Transverse colon (tissue), 4 donors: ENCODE results near the gene AATK. TPM values are rescaled to one million over a fixed set of nuclear protein-coding genes. Genes with fewer than 3 reads are reported as not detected.

ENCODE experiments used
- DNase-seq: peaks from one replicate; pipeline ENCODE4 v3.0.0-alpha.2; 2019
- H3K27ac ChIP-seq, 4 donors: fragments of 200-600 bp; sonication (generic); 2 replicates each; pipeline ENCODE4 v1.5.1; 2016 to 2018; ENCODE audit warnings: inconsistent platforms in 4 of 4
- H3K27me3 ChIP-seq: fragments of 200-600 bp; sonication (generic); 2 replicates; pipeline ENCODE4 v1.5.1; 2017; ENCODE audit warnings: inconsistent platforms
- H3K36me3 ChIP-seq, 4 donors: fragments of 200-600 bp; sonication (generic); 2 replicates each; pipeline ENCODE4 v1.5.1; 2017 to 2019; ENCODE audit warnings: inconsistent platforms in 4 of 4
- H3K4me1 ChIP-seq, 4 donors: fragments of 200-600 bp; sonication (generic); 2 replicates each; pipeline ENCODE4 v1.5.1; 2017 to 2020; ENCODE audit warnings: inconsistent platforms in 4 of 4
- H3K4me3 ChIP-seq, 4 donors: fragments of 200-600 bp; sonication (generic); 1 replicate in 1 of 4; 2 replicates in 3 of 4; pipeline versions ENCODE4 v1.5.1 to v1.6.1; 2017 to 2019; ENCODE audit warnings: inconsistent platforms in 4 of 4
- H3K9me3 ChIP-seq, 2 donors: fragments of 200-600 bp; sonication (generic); 2 replicates each; pipeline ENCODE4 v1.5.1; 2017 to 2019; ENCODE audit warnings: inconsistent platforms in 2 of 2
- EP300 ChIP-seq: sonication (generic); formaldehyde crosslinking; IDR thresholded peaks from one replicate; pipeline ENCODE4 v1.6.1; 2017; ENCODE audit warnings: antibody characterized with exemption, low read depth
- POLR2A ChIP-seq: fragments of 450-650 bp; IDR thresholded peaks from one replicate; pipeline ENCODE4 v1.6.1; 2016; ENCODE audit warnings: antibody characterized with exemption, mild to moderate bottlenecking, moderate library complexity
- POLR2AphosphoS5 ChIP-seq, 3 donors: sonication (generic); formaldehyde crosslinking; IDR thresholded peaks; one replicate each; pipeline ENCODE4 v1.6.1; 2016; ENCODE audit warnings: antibody characterized with exemption in 3 of 3
- WGBS, 2 donors: methylation state at CpG; one replicate each; pipeline ENCODE4 v1.1.5; 2018; ENCODE audit warnings: low coverage in 1 of 2; 5-methylcytosine and 5-hydroxymethylcytosine counted together
- in situ Hi-C, 4 donors: fragments of 200-750 bp; cut with MboI; loops; one replicate each; pipeline versions ENCODE4 v1.15.0 to v1.15.1; 2017; ENCODE audit warnings: low sequenced_read_pairs in 3 of 4, low pct_ligation_motif_present in 1 of 4, low pct_unique_long_range_greater_than_20kb in 1 of 4
- intact Hi-C: fragments of 100-400 bp; cut with DNase I; formaldehyde crosslinking; loops from one replicate; pipeline ENCODE4 v1.15.1; 2023; ENCODE audit warnings: low total_unique reads
- total RNA-seq, 4 donors: library from RNA; depleted of rRNA; stranded (reverse); fragments of >200 nt; gene quantifications; one replicate each; pipeline ENCODE4 v1.1.0, GENCODE V29; 2016
- TF ChIP-seq, protein P1 (sequence below), 5 experiments: fragments of 200-600 bp in 3 of 5; fragments of 450-650 bp in 2 of 5; sonication (generic) in 3 of 5; IDR thresholded peaks; 1 replicate in 2 of 5; 2 replicates in 3 of 5; pipeline ENCODE4 v1.5.1; 2016 to 2017; ENCODE audit warnings: antibody characterized with exemption in 5 of 5, inconsistent platforms in 3 of 5, mild to moderate bottlenecking in 2 of 5, moderate library complexity in 1 of 5

Gene AATK
- total RNA-seq, 4 donors from 2014 or later = 1.7 to 21.3 (median 8.6) TPM

DNA sequence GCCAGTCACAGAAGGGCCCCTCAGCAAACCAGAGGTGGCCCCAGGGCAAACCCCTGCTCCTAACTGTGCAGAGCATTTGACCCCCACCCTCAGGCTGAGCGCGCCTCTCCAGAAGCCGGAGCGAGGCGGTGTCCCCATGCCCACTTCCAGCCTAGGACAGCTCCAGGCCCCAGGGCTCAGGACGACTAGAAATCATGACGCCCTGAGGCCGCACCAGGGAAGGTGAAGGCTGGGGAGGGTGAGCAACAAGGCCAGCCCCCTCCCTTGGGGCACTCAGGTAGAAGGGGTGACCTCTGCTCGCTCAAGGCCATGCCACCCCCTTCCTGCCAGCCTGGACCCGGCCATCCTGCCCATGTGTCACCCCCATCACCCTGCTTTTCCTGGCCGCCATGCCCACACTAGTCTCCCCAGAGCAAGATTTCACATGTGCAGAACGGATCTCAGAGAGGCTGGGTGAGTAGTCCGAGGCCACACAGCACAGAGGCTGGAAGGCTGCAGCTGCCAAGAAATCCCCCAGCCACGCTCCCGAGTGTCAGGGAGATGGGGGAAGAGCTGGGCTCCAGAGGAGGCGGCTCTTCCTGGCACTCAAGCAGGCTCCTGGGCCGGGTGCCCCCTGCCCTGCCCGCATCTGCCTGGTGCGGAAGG, 2.8 kb downstream of the AATK start:
- H3K36me3 ChIP-seq = no peaks in the 10 kb centered on the region
- H3K27me3 ChIP-seq = peaks cover 54% of the 10 kb centered on the region
- 85% methylated on average over 19 of the region's 19 CpGs; no CpG with 5 or more reads in 1 of the 2 donors for WGBS, 2 donors
- TF ChIP-seq EP300 = no peak
- TF ChIP-seq, protein P1, sequence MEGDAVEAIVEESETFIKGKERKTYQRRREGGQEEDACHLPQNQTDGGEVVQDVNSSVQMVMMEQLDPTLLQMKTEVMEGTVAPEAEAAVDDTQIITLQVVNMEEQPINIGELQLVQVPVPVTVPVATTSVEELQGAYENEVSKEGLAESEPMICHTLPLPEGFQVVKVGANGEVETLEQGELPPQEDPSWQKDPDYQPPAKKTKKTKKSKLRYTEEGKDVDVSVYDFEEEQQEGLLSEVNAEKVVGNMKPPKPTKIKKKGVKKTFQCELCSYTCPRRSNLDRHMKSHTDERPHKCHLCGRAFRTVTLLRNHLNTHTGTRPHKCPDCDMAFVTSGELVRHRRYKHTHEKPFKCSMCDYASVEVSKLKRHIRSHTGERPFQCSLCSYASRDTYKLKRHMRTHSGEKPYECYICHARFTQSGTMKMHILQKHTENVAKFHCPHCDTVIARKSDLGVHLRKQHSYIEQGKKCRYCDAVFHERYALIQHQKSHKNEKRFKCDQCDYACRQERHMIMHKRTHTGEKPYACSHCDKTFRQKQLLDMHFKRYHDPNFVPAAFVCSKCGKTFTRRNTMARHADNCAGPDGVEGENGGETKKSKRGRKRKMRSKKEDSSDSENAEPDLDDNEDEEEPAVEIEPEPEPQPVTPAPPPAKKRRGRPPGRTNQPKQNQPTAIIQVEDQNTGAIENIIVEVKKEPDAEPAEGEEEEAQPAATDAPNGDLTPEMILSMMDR (IDR thresholded peaks at IDR 0.05) = no peak
- TF ChIP-seq POLR2AphosphoS5 (IDR thresholded peaks at IDR 0.05) = no peak
- no peak for TF ChIP-seq POLR2A
- in situ Hi-C loops (no loop called here), intact Hi-C loops (no loop called here)
- no peak overlapping the region for H3K27ac ChIP-seq
- no peak overlapping the region for H3K4me3 ChIP-seq
- no peaks in the 10 kb centered on the region for H3K9me3 ChIP-seq
- DNase-seq = no peak
- H3K4me1 ChIP-seq = peaks cover 3 to 10% (median 4%) of the 10 kb centered on the region in 4 donors

DNA sequence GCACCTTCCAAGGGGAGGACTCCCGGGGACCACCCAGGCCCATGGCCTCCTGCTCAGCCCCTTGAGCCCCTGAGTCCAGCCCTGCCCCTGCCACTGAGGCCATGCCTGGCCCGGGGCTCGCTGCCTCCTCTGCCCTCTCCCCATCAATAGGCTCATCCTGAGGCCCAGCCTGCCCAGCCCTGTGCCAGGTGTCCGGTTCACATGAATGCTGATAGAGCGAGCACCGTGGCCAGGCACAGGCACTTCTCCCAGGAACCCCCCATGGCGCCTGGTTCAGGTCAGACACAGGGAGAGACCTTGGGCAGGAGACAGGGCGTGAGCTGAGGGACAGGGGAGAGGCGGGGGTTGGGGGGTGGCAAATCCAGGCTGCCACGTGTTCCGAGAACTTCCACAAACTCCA, 3.5 kb downstream of the AATK start:
- Histone ChIP-seq H3K36me3 (no peaks in the 10 kb centered on the region), H3K9me3 (no peaks in the 10 kb centered on the region), H3K27ac (no peak overlapping the region), H3K4me1 (peaks cover 3 to 10% (median 4%) of the 10 kb centered on the region in 4 donors), H3K27me3 (peaks cover 47% of the 10 kb centered on the region), H3K4me3 (no peak overlapping the region)
- in situ Hi-C loops = no loop called here
- intact Hi-C loops = no loop called here
- 90% methylated on average over 9 of the region's 11 CpGs; no CpG with 5 or more reads in 1 of the 2 donors for WGBS, 2 donors
- DNase-seq = no peak
- TF ChIP-seq POLR2AphosphoS5 (IDR thresholded peaks at IDR 0.05) (no peak), EP300 (no peak), POLR2A (no peak)
- TF ChIP-seq, protein P1 (IDR thresholded peaks at IDR 0.05) = no peak

DNA sequence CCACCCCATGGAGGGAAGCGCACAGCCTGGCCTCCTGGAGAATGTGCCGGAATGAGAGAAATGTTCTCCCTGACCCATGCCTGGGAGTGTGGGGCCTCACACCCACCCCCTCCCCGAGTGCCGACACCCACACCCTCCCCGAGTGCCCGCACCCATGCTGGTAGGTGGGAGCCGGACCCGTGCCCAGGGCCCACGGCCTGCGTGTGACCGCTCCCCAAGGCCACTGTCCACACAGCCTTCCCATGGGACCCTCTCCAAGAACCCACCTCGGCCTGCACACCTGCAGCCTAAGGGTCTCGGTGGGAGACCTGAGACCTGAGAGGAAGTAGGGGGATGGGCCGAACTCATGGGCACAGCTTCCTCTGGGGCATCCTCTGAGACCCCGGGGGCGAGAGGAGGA, 4.0 kb downstream of the AATK start:
- no peak overlapping the region for H3K27ac ChIP-seq

DNA sequence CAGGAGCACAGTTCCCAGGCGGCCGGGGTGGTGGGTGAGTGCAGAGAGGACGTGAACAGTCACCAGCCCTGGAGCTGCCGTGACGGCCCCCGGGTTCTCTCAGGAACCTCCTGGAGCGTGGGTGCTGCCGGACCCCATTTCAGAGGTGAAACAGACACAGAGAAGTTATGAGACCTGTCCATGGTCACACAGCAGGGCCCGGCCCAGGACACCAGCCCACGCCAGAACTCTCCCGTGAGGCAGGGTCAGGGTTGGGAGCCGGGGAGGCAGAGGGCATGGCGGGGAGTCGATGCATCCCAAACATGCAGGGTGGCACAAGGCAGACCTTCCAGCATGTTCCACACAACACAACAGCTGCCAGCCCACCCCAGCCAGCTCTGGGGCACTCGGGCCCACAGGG, 4.5 kb downstream of the AATK start:
- no peak for DNase-seq
- in situ Hi-C loops (no loop called here), intact Hi-C loops (no loop called here)
- Histone ChIP-seq H3K27ac (no peak overlapping the region), H3K9me3 (no peaks in the 10 kb centered on the region), H3K4me1 (peaks cover 3 to 9% (median 4%) of the 10 kb centered on the region in 4 donors), H3K27me3 (peaks cover 37% of the 10 kb centered on the region), H3K4me3 (no peak overlapping the region), H3K36me3 (no peaks in the 10 kb centered on the region)
- TF ChIP-seq POLR2AphosphoS5 (IDR thresholded peaks at IDR 0.05) (no peak), EP300 (no peak), POLR2A (no peak)
- TF ChIP-seq, protein P1 (IDR thresholded peaks at IDR 0.05) = no peak
- 93% methylated on average over 14 of the region's 15 CpGs; no CpG with 5 or more reads in 1 of the 2 donors for WGBS, 2 donors

More for the DNA sequence above, 4.0 kb downstream of the AATK start:
- Histone ChIP-seq H3K27me3 (peaks cover 42% of the 10 kb centered on the region), H3K9me3 (no peaks in the 10 kb centered on the region), H3K4me1 (peaks cover 3 to 10% (median 4%) of the 10 kb centered on the region in 4 donors), H3K4me3 (no peak overlapping the region), H3K36me3 (no peaks in the 10 kb centered on the region)
- in situ Hi-C loops = no loop called here
- intact Hi-C loops = no loop called here
- TF ChIP-seq, protein P1 (IDR thresholded peaks at IDR 0.05) = no peak
- TF ChIP-seq POLR2AphosphoS5 (IDR thresholded peaks at IDR 0.05) (no peak), EP300 (no peak), POLR2A (no peak)
- 78% methylated on average over 8 of the region's 16 CpGs; no CpG with 5 or more reads in 1 of the 2 donors for WGBS, 2 donors
- no peak for DNase-seq
